OCI-LY7 (cell line): Measurements from ENCODE around the gene VSIG8. TPM values are rescaled to one million over a fixed set of nuclear protein-coding genes. Genes with fewer than 3 reads are reported as not detected.

Experiments
- BruUV-seq: library from RNA; stranded (reverse); fragments of 400-500 nt; replicated peaks from 2 replicates; lab custom pipeline; 2021; lab: Mats Ljungman, UMichigan
- CTCF ChIA-PET: fragments of 300-600 bp; sonication (Branson Sonifier 250); formaldehyde crosslinking; loops from one replicate; lab custom pipeline; 2022; ENCODE audit warnings: antibody characterized with exemption; ENCODE audit not compliant: unreplicated experiment; lab: Charles Lee
- POLR2A ChIA-PET: fragments of 300-600 bp; sonication (Branson Sonifier 250); formaldehyde crosslinking; loops from one replicate; lab custom pipeline; 2022; ENCODE audit warnings: antibody characterized with exemption; lab: Charles Lee
- DNase-seq: peaks from one replicate; pipeline ENCODE4 v3.0.0-alpha.2; 2015; ENCODE audit warnings: low spot score
- H2AFZ ChIP-seq: fragments of 200-600 bp; sonication (generic), shearing (Covaris generic); 2 replicates; pipeline ENCODE4 v1.6.1; 2014; ENCODE audit warnings: mild to moderate bottlenecking, antibody characterized with exemption, low read length, moderate library complexity
- H3K27ac ChIP-seq: fragments of 200-600 bp; sonication (generic); 2 replicates; pipeline ENCODE4 v1.5.1; 2014; ENCODE audit warnings: mixed run types, low read depth, mild to moderate bottlenecking, moderate library complexity, low read length, inconsistent platforms; ENCODE audit not compliant: poor library complexity, severe bottlenecking
- H3K36me3 ChIP-seq: fragments of 200-600 bp; sonication (generic); 2 replicates; pipeline ENCODE4 v1.6.1; 2014; ENCODE audit warnings: mild to moderate bottlenecking, antibody characterized with exemption, low read length, moderate library complexity, mixed read lengths; ENCODE audit not compliant: insufficient read depth
- H3K4me1 ChIP-seq: fragments of 200-600 bp; sonication (generic); 2 replicates; pipeline ENCODE4 v1.5.1; 2014; ENCODE audit warnings: mild to moderate bottlenecking, low read length; ENCODE audit not compliant: insufficient read depth, poor library complexity, severe bottlenecking
- H3K4me2 ChIP-seq: fragments of 200-600 bp; sonication (generic); 2 replicates; pipeline ENCODE4 v1.6.1; 2014; ENCODE audit warnings: mild to moderate bottlenecking, low read length
- H3K4me3 ChIP-seq: fragments of 200-600 bp; sonication (generic); 2 replicates; pipeline ENCODE4 v1.5.1; 2014; ENCODE audit warnings: mild to moderate bottlenecking, low read depth, low read length; ENCODE audit not compliant: poor library complexity, severe bottlenecking
- H3K79me2 ChIP-seq: fragments of 200-600 bp; sonication (generic); 2 replicates; pipeline ENCODE4 v1.6.1; 2016; ENCODE audit warnings: low read depth, mild to moderate bottlenecking, low read length, moderate library complexity, mixed read lengths; ENCODE audit not compliant: insufficient read depth
- H3K9me2 ChIP-seq: fragments of 200-600 bp; sonication (generic); 2 replicates; pipeline ENCODE4 v1.6.1; 2016; ENCODE audit warnings: mild to moderate bottlenecking, low read length, mixed read lengths; ENCODE audit not compliant: insufficient read depth
- H3K9me3 ChIP-seq: fragments of 200-600 bp; sonication (generic); 2 replicates; pipeline ENCODE4 v1.6.1; 2014; ENCODE audit warnings: mild to moderate bottlenecking, mixed run types, low read length, mixed read lengths
- H4K20me1 ChIP-seq: fragments of 200-600 bp; sonication (generic); 2 replicates; pipeline ENCODE4 v1.6.1; 2014; ENCODE audit warnings: mild to moderate bottlenecking, antibody characterized with exemption, low read length, moderate library complexity, mixed read lengths; ENCODE audit not compliant: insufficient read depth
- CTCF ChIP-seq: fragments of 200-600 bp; sonication (generic); conservative IDR thresholded peaks from 2 replicates; pipeline ENCODE4 v1.5.1; 2014; ENCODE audit warnings: mild to moderate bottlenecking, antibody characterized with exemption, low read length, moderate library complexity, mixed read lengths
- EZH2phosphoT487 ChIP-seq: fragments of 200-600 bp; sonication (generic); IDR thresholded peaks from 2 replicates; pipeline ENCODE4 v1.6.1; 2018; ENCODE audit warnings: low read depth, borderline replicate concordance, mild to moderate bottlenecking, mixed run types, antibody characterized with exemption, low read length, moderate library complexity, mixed read lengths
- intact Hi-C: fragments of 100-400 bp; cut with micrococcal nuclease; formaldehyde crosslinking; loops from one replicate; pipeline ENCODE4 v1.10.0; 2022; ENCODE audit not compliant: unreplicated experiment
- total RNA-seq, 2 experiments: library from RNA; depleted of rRNA in 1 of 2; stranded (reverse); fragments of >200 nt in 1 of 2; shearing (Covaris generic) in 1 of 2; gene quantifications; 2 replicates each; pipeline ENCODE4 v1.2.3, GENCODE V29; 2014 to 2022

The VSIG8 gene
- total RNA-seq, 2 experiments from 2014 or later, result not detected

DNA sequence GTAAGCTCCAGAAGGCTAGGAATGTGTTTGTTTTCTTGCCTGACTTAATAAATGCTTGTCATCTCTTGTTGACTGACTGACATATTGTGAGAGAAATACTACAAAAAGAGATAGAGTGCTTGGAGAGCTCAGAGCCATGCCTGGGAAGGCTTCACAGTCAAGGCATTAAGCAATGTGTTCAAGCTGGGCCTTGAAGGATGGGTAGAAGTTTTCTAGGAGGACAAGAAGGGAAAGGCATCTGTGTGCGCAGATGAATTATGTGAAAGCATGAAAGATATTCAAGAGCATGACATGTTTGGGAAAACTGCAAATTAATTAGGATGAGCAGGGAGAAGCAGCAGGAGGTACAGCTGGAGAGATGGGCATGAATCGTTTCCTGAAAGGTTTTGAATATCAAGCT is 30.1 kb downstream of the VSIG8 start:
- no peaks in the 10 kb centered on the region for H3K9me3 ChIP-seq
- H3K27ac ChIP-seq, result no peak overlapping the region
- no peak overlapping the region for H2AFZ ChIP-seq
- no peaks in the 10 kb centered on the region for H4K20me1 ChIP-seq
- no peak for TF ChIP-seq CTCF
- no peak for TF ChIP-seq EZH2phosphoT487
- no peaks in the 10 kb centered on the region for H3K36me3 ChIP-seq
- BruUV-seq, result no TSS peak
- no peaks in the 10 kb centered on the region for H3K79me2 ChIP-seq
- ChIA-PET POLR2A (interaction anchor here (0.6 kb wide), 1 partner anchor 188 kb away, joined by 3 read pairs; no protein-coding TSS in a partner anchor), CTCF (interaction anchor here (1.6 kb wide), 1 partner anchor 58 kb away, joined by 3 read pairs; no protein-coding TSS in a partner anchor)
- no peak overlapping the region for H3K4me2 ChIP-seq
- DNase-seq, result no peak
- H3K4me1 ChIP-seq, result no peaks in the 10 kb centered on the region
- intact Hi-C loops, result no loop called here
- H3K9me2 ChIP-seq, result no peaks in the 10 kb centered on the region
- H3K4me3 ChIP-seq, result no peak overlapping the region

DNA sequence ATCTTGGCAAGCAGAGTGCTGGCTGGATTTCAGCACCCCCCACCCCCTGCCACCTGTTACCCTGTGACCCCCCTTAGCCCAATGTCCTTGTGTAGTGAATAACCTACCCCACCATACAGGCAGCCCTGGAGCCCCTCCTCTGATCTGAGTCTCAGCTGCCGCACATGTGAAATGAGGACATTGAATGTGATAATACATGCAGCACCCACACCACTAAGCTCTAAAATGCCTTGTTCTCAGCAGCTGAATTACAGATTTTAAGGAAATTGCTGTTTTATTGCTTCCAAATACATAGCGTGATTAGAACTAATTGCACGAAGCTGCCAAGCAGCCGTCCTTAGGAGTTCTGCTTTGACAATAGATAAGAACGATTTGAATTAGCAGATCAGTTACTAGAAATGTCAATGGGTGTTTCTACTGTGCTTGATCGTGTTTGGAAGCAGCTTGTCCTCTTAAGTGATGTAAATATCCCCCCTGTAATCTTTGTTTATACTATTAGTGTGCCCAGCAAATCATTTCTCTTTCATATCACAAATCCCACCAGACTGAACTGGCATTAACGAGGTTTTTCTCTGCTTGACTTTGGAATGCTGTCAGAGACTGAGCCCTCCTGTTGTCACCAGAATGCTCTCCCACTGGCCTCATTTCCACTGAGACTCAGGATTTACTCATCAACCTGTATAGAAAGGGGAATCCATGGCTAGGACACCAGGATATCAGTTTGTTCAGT is 30.9 kb downstream of the VSIG8 start:
- H3K27ac ChIP-seq, result no peak overlapping the region
- no peaks in the 10 kb centered on the region for H3K9me2 ChIP-seq
- H4K20me1 ChIP-seq, result no peaks in the 10 kb centered on the region
- TF ChIP-seq EZH2phosphoT487, result no peak
- no peak for TF ChIP-seq CTCF
- DNase-seq, result no peak
- no peaks in the 10 kb centered on the region for H3K4me1 ChIP-seq
- ChIA-PET POLR2A (interaction anchor here (0.6 kb wide), 1 partner anchor 189 kb away, joined by 3 read pairs; no protein-coding TSS in a partner anchor), CTCF (interaction anchor here (1.6 kb wide), 1 partner anchor 59 kb away, joined by 3 read pairs; no protein-coding TSS in a partner anchor)
- H3K79me2 ChIP-seq, result no peaks in the 10 kb centered on the region
- intact Hi-C loops, result no loop called here
- BruUV-seq, result no TSS peak
- H3K4me3 ChIP-seq, result no peak overlapping the region
- no peak overlapping the region for H3K4me2 ChIP-seq
- no peaks in the 10 kb centered on the region for H3K36me3 ChIP-seq
- no peaks in the 10 kb centered on the region for H3K9me3 ChIP-seq
- no peak overlapping the region for H2AFZ ChIP-seq

DNA sequence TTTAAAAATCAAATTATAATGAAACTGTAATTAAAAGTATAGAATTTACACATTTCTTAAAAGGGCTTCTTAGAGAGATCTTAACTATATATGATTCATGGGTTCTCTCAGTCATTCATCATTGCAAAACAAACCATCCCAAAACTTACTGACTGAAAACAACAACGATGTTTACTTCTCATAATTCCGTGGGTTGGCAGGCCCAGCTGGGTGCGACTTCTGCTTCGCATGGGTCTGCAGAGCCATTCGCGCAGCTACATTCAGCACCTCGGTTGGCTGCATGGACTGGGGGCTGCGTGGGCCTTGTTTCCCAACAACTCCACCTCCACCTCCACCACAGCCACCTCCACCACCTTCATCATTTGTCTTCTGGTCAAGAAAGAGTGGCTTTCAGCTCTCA is 31.7 kb downstream of the VSIG8 start:
- ChIA-PET POLR2A (no interaction called here), CTCF (no interaction called here)
- H3K27ac ChIP-seq, result no peak overlapping the region
- no peak for DNase-seq
- TF ChIP-seq CTCF (no peak), EZH2phosphoT487 (no peak)
- no peaks in the 10 kb centered on the region for H3K9me2 ChIP-seq
- intact Hi-C loops, result no loop called here
- no peak overlapping the region for H2AFZ ChIP-seq
- H4K20me1 ChIP-seq, result no peaks in the 10 kb centered on the region
- no peaks in the 10 kb centered on the region for H3K4me1 ChIP-seq
- no peaks in the 10 kb centered on the region for H3K9me3 ChIP-seq
- H3K79me2 ChIP-seq, result no peaks in the 10 kb centered on the region
- no peak overlapping the region for H3K4me3 ChIP-seq
- no peak overlapping the region for H3K4me2 ChIP-seq
- no TSS peak for BruUV-seq
- no peaks in the 10 kb centered on the region for H3K36me3 ChIP-seq
